Suprapubic skin (tissue), 4 donors: ENCODE data around the gene TBC1D14. TPM values are rescaled to one million over a fixed set of nuclear protein-coding genes. Genes with fewer than 3 reads are reported as not detected.

Source experiments
- DNase-seq, 2 donors: peaks; one replicate each; pipeline ENCODE4 v3.0.0-alpha.2; 2019; ENCODE audit warnings: low spot score in 2 of 2
- H3K27ac ChIP-seq: fragments of 200-600 bp; sonication (generic); one replicate; pipeline ENCODE4 v1.5.1; 2019
- H3K27me3 ChIP-seq: fragments of 200-600 bp; sonication (generic); one replicate; pipeline ENCODE4 v1.5.1; 2019
- H3K36me3 ChIP-seq: fragments of 200-600 bp; sonication (generic); one replicate; pipeline ENCODE4 v1.5.1; 2019
- H3K4me1 ChIP-seq: fragments of 200-600 bp; sonication (generic); one replicate; pipeline ENCODE4 v1.5.1; 2019
- H3K4me3 ChIP-seq: fragments of 200-600 bp; sonication (generic); one replicate; pipeline ENCODE4 v1.5.1; 2019; ENCODE audit warnings: mild to moderate bottlenecking
- H3K9me3 ChIP-seq: fragments of 200-600 bp; sonication (generic); one replicate; pipeline ENCODE4 v1.5.1; 2019
- CTCF ChIP-seq, 2 donors: fragments of 200-600 bp in 1 of 2; fragments of 450-650 bp in 1 of 2; sonication (generic) in 1 of 2; IDR thresholded peaks; one replicate each; pipeline ENCODE4 v1.5.1; 2016 to 2019; ENCODE audit warnings: antibody characterized with exemption in 2 of 2, mild to moderate bottlenecking in 1 of 2, moderate library complexity in 1 of 2
- EP300 ChIP-seq: sonication (generic); formaldehyde crosslinking; IDR thresholded peaks from one replicate; pipeline ENCODE4 v1.6.1; 2017; ENCODE audit warnings: antibody characterized with exemption
- POLR2A ChIP-seq, 2 donors: fragments of 450-650 bp; IDR thresholded peaks; one replicate each; pipeline ENCODE4 v1.6.1; 2017; ENCODE audit warnings: antibody characterized with exemption in 2 of 2, mild to moderate bottlenecking in 2 of 2, moderate library complexity in 2 of 2
- POLR2AphosphoS5 ChIP-seq, 3 donors: sonication (generic); formaldehyde crosslinking; IDR thresholded peaks; one replicate each; pipeline ENCODE4 v1.6.1; 2017; ENCODE audit warnings: antibody characterized with exemption in 3 of 3
- WGBS: methylation state at CpG from one replicate; pipeline ENCODE4 v1.1.5; 2018; 5-methylcytosine and 5-hydroxymethylcytosine counted together
- total RNA-seq, 4 donors: library from RNA; depleted of rRNA; stranded (reverse); fragments of >200 nt; gene quantifications; one replicate each; pipeline ENCODE4 v1.1.0, GENCODE V29; 2016

Gene TBC1D14
- total RNA-seq = 100 to 1,000 TPM in 2 of 4 donors, 10 to 100 TPM in 2; 55.0 to 111 (median 97.9) TPM

- Histone ChIP-seq H3K4me1 (peaks cover 44% of the 10 kb centered on the region), H3K27me3 (no peaks in the 10 kb centered on the region), H3K4me3 (peak within 1 kb of the TSS; percentile 70), H3K9me3 (no peaks in the 10 kb centered on the region), H3K27ac (peak within 1 kb of the TSS; percentile 97), H3K36me3 (no peaks in the 10 kb centered on the region)
- peak; percentile 95 for DNase-seq
- 0% methylated on average over 2 of the region's 108 CpGs for WGBS
- no peak for TF ChIP-seq EP300
- peak in 1 of 2 donors; percentile 23 for TF ChIP-seq CTCF (IDR thresholded peaks at IDR 0.05)
- TF ChIP-seq POLR2AphosphoS5 (IDR thresholded peaks at IDR 0.05) = peak in 1 of 3 donors; percentile 27
- TF ChIP-seq POLR2A (IDR thresholded peaks at IDR 0.05) = peak in 1 of 2 donors; percentile 32
These were observed at the start of gene TBC1D14 for GRCh38 chr4:6909113-6909969. Gene TBC1D14 (plus strand): TSS chr4:6909826. CDS start chr4:6923390, 13,564 bp downstream.

- H3K4me1 ChIP-seq = peaks cover 13% of the 10 kb centered on the region
- H3K4me3 ChIP-seq = no peak overlapping the region
- H3K9me3 ChIP-seq = no peaks in the 10 kb centered on the region
- H3K36me3 ChIP-seq = peaks cover 41% of the 10 kb centered on the region
- TF ChIP-seq POLR2A (IDR thresholded peaks at IDR 0.05) = no peak
- no peak for TF ChIP-seq EP300
- no peak for TF ChIP-seq POLR2AphosphoS5 (IDR thresholded peaks at IDR 0.05)
- no peak for TF ChIP-seq CTCF (IDR thresholded peaks at IDR 0.05)
- no peak for DNase-seq
- no peaks in the 10 kb centered on the region for H3K27me3 ChIP-seq
- H3K27ac ChIP-seq = no peak overlapping the region
- 96% methylated on average over 8 of the region's 8 CpGs for WGBS
These were observed 41.2 kb upstream of the TBC1D14 start for GRCh38 chr4:6868386-6868785.

- Histone ChIP-seq H3K36me3 (peaks cover 52% of the 10 kb centered on the region), H3K4me3 (no peak overlapping the region), H3K9me3 (no peaks in the 10 kb centered on the region), H3K27me3 (no peaks in the 10 kb centered on the region), H3K27ac (no peak overlapping the region), H3K4me1 (peaks cover 22% of the 10 kb centered on the region)
- WGBS = 80% methylated on average over 2 of the region's 2 CpGs
- no peak for DNase-seq
- TF ChIP-seq EP300 = no peak
- no peak for TF ChIP-seq POLR2AphosphoS5 (IDR thresholded peaks at IDR 0.05)
- TF ChIP-seq CTCF (IDR thresholded peaks at IDR 0.05) = no peak
- no peak for TF ChIP-seq POLR2A (IDR thresholded peaks at IDR 0.05)
These were observed 39.7 kb upstream of the TBC1D14 start for GRCh38 chr4:6869944-6870343.

GRCh38 chr4:6873291-6873690 is 36.3 kb upstream of the TBC1D14 start:
- H3K27me3 ChIP-seq = no peaks in the 10 kb centered on the region

GRCh38 chr4:6873792-6874461 is 35.7 kb upstream of the TBC1D14 start:
- no peak overlapping the region for H3K27ac ChIP-seq
- no peaks in the 10 kb centered on the region for H3K27me3 ChIP-seq
- no peak for DNase-seq
- peaks cover 32% of the 10 kb centered on the region for H3K4me1 ChIP-seq
- WGBS = no CpG with 5 or more reads among the region's 3 CpGs
- peaks cover 60% of the 10 kb centered on the region for H3K36me3 ChIP-seq
- no peak overlapping the region for H3K4me3 ChIP-seq
- no peaks in the 10 kb centered on the region for H3K9me3 ChIP-seq
- TF ChIP-seq CTCF (IDR thresholded peaks at IDR 0.05) (peak; percentile 34 to 65), EP300 (no peak)

More at GRCh38 chr4:6873291-6873690, 36.3 kb upstream of the TBC1D14 start:
- DNase-seq = no peak
- peaks cover 53% of the 10 kb centered on the region for H3K36me3 ChIP-seq
- peaks cover 32% of the 10 kb centered on the region for H3K4me1 ChIP-seq
- TF ChIP-seq EP300 = no peak
- no peaks in the 10 kb centered on the region for H3K9me3 ChIP-seq
- H3K4me3 ChIP-seq = no peak overlapping the region
- no peak overlapping the region for H3K27ac ChIP-seq
